ENCODE results near the gene CRYBG2. TPM values are rescaled to one million over a fixed set of nuclear protein-coding genes. Genes with fewer than 3 reads are reported as not detected.

CRYBG2 gene
- total RNA-seq, 2 donors from 2014 or later: 3.9 to 4.8 TPM

- no peaks in the 10 kb centered on the region for H3K36me3 ChIP-seq
- no peaks in the 10 kb centered on the region for H3K9me3 ChIP-seq
- no peak for DNase-seq (ENCODE audit: low spot score)
- H3K4me3 ChIP-seq: no peak overlapping the region
- H3K4me1 ChIP-seq (replicated peaks): no peaks in the 10 kb centered on the region
- H3K27me3 ChIP-seq (replicated peaks; ENCODE audit: insufficient read depth): no peaks in the 10 kb centered on the region
- no peak for TF ChIP-seq POLR2AphosphoS5 (IDR thresholded peaks at IDR 0.05)
- TF ChIP-seq CTCF (IDR thresholded peaks at IDR 0.05): no peak
- no peak for TF ChIP-seq POLR2A (IDR thresholded peaks at IDR 0.05)
- H3K27ac ChIP-seq: no peak overlapping the region
- 93% methylated on average over 3 of the region's 3 CpGs for WGBS
- intact Hi-C loops (cut with DNase I): no loop called here
Observed at GRCh38 chr1:26368486-26368885, 14.6 kb upstream of the CRYBG2 start.

- Histone ChIP-seq H3K9me3 (no peaks in the 10 kb centered on the region), H3K27me3 (replicated peaks; ENCODE audit: insufficient read depth) (no peaks in the 10 kb centered on the region), H3K36me3 (no peaks in the 10 kb centered on the region), H3K4me3 (no peak overlapping the region), H3K4me1 (replicated peaks) (no peaks in the 10 kb centered on the region), H3K27ac (no peak overlapping the region)
- WGBS: 75% methylated on average over 4 of the region's 4 CpGs
- no peak for DNase-seq (ENCODE audit: low spot score)
- no peak for TF ChIP-seq POLR2AphosphoS5 (IDR thresholded peaks at IDR 0.05)
- no peak for TF ChIP-seq POLR2A (IDR thresholded peaks at IDR 0.05)
- TF ChIP-seq CTCF (IDR thresholded peaks at IDR 0.05): no peak
- intact Hi-C loops (cut with DNase I): no loop called here
Observed at GRCh38 chr1:26368006-26368405, 14.1 kb upstream of the CRYBG2 start.

- Histone ChIP-seq H3K4me3 (no peak overlapping the region), H3K27ac (no peak overlapping the region), H3K4me1 (replicated peaks) (no peaks in the 10 kb centered on the region), H3K9me3 (no peaks in the 10 kb centered on the region), H3K27me3 (replicated peaks; ENCODE audit: insufficient read depth) (no peaks in the 10 kb centered on the region), H3K36me3 (no peaks in the 10 kb centered on the region)
- 90% methylated on average over 5 of the region's 6 CpGs for WGBS
- no peak for DNase-seq (ENCODE audit: low spot score)
- TF ChIP-seq POLR2A (IDR thresholded peaks at IDR 0.05) (no peak), CTCF (IDR thresholded peaks at IDR 0.05) (no peak), POLR2AphosphoS5 (IDR thresholded peaks at IDR 0.05) (no peak)
- intact Hi-C loops (cut with DNase I): no loop called here
Observed at GRCh38 chr1:26367441-26367840, 13.5 kb upstream of the CRYBG2 start.

GRCh38 chr1:26364956-26365355 lies 11.0 kb upstream of the CRYBG2 start:
- no peaks in the 10 kb centered on the region for H3K9me3 ChIP-seq
- no peak overlapping the region for H3K27ac ChIP-seq
- TF ChIP-seq POLR2AphosphoS5 (IDR thresholded peaks at IDR 0.05) (no peak), CTCF (IDR thresholded peaks at IDR 0.05) (no peak), POLR2A (IDR thresholded peaks at IDR 0.05) (no peak)
- H3K36me3 ChIP-seq: no peaks in the 10 kb centered on the region
- peaks cover 15% of the 10 kb centered on the region for H3K27me3 ChIP-seq (replicated peaks; ENCODE audit: insufficient read depth)
- no peaks in the 10 kb centered on the region for H3K4me1 ChIP-seq (replicated peaks)
- intact Hi-C loops (cut with DNase I): no loop called here
- no peak for DNase-seq (ENCODE audit: low spot score)
- 45% methylated on average over 9 of the region's 9 CpGs for WGBS
- H3K4me3 ChIP-seq: no peak overlapping the region

GRCh38 chr1:26363549-26364448 lies 9.9 kb upstream of the CRYBG2 start:
- DNase-seq (ENCODE audit: low spot score): peak; percentile 66
- intact Hi-C loops (cut with DNase I): no loop called here

More at GRCh38 chr1:26363549-26364448, 9.9 kb upstream of the CRYBG2 start:
- TF ChIP-seq POLR2A (IDR thresholded peaks at IDR 0.05) (no peak), CTCF (IDR thresholded peaks at IDR 0.05) (peak; percentile 42 to 93 (median 77)), POLR2AphosphoS5 (IDR thresholded peaks at IDR 0.05) (peak; percentile 38)
- Histone ChIP-seq H3K36me3 (no peaks in the 10 kb centered on the region), H3K9me3 (no peaks in the 10 kb centered on the region), H3K4me3 (no peak overlapping the region), H3K27ac (no peak overlapping the region), H3K4me1 (replicated peaks) (no peaks in the 10 kb centered on the region), H3K27me3 (replicated peaks; ENCODE audit: insufficient read depth) (peaks cover 15% of the 10 kb centered on the region)
- 31% methylated on average over 26 of the region's 26 CpGs for WGBS
